HL-60 (cell line): Measurements from ENCODE around the gene DDX23.

Experiments used
- DNase-seq, 2 experiments: peaks; one replicate each; pipeline ENCODE4 v3.0.0-alpha.2; 2010 to 2020; ENCODE audit warnings: low read depth in 1 of 2, low spot score in 1 of 2
- H3K27ac ChIP-seq: fragments of 250-450 bp; sonication (Bioruptor Pico); replicated peaks from 2 replicates; pipeline ENCODE4 v1.5.1; 2020; ENCODE audit warnings: mild to moderate bottlenecking, moderate library complexity
- H3K27me3 ChIP-seq: fragments of 250-450 bp; sonication (Bioruptor Pico); 2 replicates; pipeline ENCODE4 v1.5.1; 2021; ENCODE audit warnings: mild to moderate bottlenecking, moderate library complexity; ENCODE audit not compliant: insufficient read depth, poor library complexity, severe bottlenecking
- H3K4me3 ChIP-seq: replicated peaks from 2 replicates; pipeline ENCODE4 v1.5.1; 2011; ENCODE audit warnings: mild to moderate bottlenecking, control low read depth, low read length; ENCODE audit not compliant: insufficient read depth
- CTCF ChIP-seq: IDR thresholded peaks from one replicate; pipeline ENCODE4 v1.5.1; 2011; ENCODE audit warnings: low read length, control low read depth, inconsistent platforms; ENCODE audit not compliant: insufficient read depth
- GABPA ChIP-seq: IDR thresholded peaks from 2 replicates; pipeline ENCODE4 v1.6.1; 2012; ENCODE audit warnings: low read depth
- POLR2AphosphoS5 ChIP-seq: IDR thresholded peaks from 2 replicates; pipeline ENCODE4 v1.6.1; 2012; ENCODE audit warnings: low read depth
- REST ChIP-seq: IDR thresholded peaks from 2 replicates; pipeline ENCODE4 v1.6.1; 2012; ENCODE audit warnings: low read depth; ENCODE audit not compliant: insufficient replicate concordance
- SPI1 ChIP-seq: IDR thresholded peaks from 2 replicates; pipeline ENCODE4 v1.6.1; 2012; ENCODE audit warnings: low read depth, mild to moderate bottlenecking, borderline replicate concordance

The DDX23 gene

GRCh38 chr12:48779869-48780268, 72.1 kb downstream of the DDX23 start:
- H3K27ac ChIP-seq: no peak overlapping the region
- DNase-seq: peak; percentile 37 to 81
- peak; percentile 35; the same call in 1 of the 2 replicates for TF ChIP-seq SPI1
- 0 out of 2 replicates have a peak, but pooled peaks have one; percentile 25 for TF ChIP-seq POLR2AphosphoS5
- no peak for TF ChIP-seq CTCF
- TF ChIP-seq REST: no peak
- no peak for TF ChIP-seq GABPA
- no peaks in the 10 kb centered on the region for H3K27me3 ChIP-seq
- no peak overlapping the region for H3K4me3 ChIP-seq
